HG02885 (cell line): ENCODE results near the gene HMCN2.
"Not testable (repeated sequence)": the region's sequence is repeated elsewhere in the genome, so short reads cannot be mapped to it uniquely, and the experiment has no call there.

Source experiments
- ATAC-seq: cut with Tn5 transposase; IDR thresholded peaks from one replicate; pipeline ENCODE4 v1.9.1; 2021; ENCODE audit warnings: mild to moderate bottlenecking; ENCODE audit not compliant: unreplicated experiment, poor library complexity

Gene HMCN2

DNA sequence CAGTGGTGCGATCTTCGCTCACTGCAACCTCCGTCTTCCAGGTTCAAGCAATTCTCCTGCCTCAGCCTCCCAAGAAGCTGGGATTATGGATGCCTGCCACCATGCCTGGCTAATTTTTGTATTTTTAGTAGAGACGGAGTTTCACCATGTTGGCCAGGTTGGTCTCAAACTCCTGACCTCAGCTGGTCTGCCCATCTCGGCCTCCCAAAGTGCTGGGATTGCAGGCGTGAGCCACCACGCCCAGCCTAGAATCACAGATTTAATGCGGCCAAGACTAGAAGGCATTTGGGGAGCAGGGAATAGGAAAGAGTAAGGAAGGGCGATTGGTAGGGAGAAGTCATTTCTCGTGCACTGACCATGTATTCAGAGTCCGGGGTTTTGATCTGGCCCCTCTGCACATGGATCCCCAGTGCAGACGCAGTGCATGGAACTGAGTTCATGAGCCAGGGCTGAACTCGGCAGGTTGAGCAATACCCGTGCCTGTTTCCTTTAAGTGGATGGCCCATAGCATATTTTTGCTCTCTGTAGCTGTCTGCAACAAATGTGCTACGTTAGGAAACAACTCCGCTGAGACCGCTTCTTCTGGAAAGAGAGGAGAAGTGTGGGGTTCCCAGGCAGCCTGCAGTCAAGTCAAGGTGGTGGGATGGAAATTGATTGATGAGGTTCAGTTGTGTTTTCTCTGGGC is 3.4 kb upstream of the HMCN2 start:
- ATAC-seq: no peak

GRCh38 chr9:130262771-130263170 is 2.8 kb upstream of the HMCN2 start:
- ATAC-seq: no peak

DNA sequence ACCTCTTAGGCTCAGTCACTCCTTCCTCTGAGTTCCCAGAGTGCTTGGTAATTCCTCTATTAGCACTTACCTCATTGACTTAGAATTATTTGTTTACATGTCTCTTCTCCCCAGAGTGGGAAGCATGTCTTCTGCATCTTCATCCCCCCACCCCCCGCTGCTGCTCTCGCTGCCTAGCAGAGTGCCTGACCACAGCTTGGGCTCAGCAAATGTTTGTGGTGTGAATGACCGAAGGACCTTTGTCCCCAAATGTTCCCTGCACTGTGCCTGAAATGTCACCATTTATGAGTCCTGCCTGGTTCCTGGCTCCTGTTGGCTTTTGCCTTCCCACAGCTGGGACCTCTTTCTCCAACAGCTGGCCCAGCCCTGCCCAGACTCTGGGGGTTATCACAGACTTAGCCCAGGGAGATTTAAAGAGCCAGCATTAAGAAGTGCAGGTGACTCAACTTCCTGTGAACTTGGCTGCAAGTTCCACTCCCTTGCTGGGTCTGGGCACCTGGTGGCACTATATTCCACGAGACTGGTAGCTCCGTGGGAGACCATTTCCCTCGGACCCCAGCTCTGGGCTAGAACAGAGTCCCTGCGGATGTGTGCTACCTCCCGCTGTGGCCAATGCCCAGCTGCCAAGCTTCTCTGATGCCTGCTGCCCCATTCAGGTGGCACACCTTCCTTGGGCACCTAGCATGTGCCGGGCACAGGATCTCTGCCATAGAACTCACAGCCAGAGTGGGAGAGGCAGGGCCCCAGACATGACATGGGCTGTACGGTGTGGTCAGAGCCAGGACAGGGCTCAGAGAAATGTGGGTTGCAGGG is 1.8 kb upstream of the HMCN2 start:
- ATAC-seq: no peak

DNA sequence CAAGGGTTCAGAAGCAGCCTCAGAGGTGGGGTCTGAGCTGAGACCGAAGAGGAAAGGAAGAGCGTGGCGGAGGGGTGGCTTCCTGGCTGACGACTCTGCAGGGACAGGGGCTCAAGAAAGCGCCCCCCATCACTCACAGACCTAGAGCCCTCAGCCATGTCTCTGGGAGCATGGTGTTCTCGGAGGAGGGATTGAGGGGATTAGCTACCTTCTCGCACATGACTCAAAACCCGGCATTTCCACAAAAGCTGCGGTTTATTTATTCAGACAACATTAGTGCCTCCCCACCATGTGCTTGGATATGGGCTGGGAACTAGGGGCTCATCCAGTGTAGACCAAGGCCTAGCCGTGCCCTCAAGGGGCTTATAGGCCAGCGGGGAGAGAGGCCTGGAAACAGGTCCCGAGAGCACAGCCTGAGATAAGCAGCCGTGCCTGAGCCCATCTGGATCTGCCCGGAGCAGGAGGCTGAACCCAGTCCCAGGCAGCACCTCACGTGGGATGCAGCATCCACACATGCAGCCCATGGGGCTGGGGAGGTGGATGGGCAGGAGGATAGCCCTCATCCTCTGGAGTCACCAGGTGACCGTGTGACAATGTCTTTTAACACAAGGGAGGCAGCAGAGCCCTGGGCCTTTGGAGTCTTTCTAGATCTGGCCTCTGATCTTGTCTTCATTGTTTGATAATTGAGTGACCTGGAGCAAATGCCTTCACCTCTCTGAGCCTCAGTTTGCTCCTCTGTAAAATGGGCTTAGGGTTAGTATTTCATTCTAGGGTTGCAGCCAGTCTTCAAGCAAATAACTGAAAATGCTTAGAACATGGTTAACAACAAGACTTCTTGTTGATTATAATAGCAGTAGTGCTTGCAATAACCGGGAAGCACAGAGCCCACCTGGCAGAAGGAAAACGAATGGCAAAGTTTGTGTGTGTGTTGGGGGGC is 878 bp upstream of the HMCN2 start:
- ATAC-seq: no peak

GRCh38 chr9:130266236-130267098 is 907 bp downstream of the HMCN2 start:
- ATAC-seq: no peak

DNA sequence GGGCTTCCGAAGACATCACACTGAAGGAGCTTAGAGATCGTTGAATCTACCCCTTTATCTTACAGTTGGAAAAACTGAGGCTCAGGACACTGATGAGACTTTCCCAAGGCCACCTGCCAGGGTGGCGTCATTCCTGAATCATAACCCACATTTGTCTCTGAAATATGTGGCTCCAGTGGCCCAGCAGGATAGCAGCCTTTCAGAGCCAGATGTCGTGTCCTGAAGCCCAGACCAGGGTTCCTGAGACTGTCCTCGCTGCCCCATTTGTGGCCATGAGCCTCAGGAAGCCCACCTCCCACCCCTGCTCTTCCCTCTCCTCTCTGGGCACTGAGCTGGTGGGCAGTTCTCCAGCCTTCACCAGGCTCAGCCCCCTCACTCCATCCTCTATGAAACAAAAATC is 2.4 kb downstream of the HMCN2 start:
- ATAC-seq: no peak

DNA sequence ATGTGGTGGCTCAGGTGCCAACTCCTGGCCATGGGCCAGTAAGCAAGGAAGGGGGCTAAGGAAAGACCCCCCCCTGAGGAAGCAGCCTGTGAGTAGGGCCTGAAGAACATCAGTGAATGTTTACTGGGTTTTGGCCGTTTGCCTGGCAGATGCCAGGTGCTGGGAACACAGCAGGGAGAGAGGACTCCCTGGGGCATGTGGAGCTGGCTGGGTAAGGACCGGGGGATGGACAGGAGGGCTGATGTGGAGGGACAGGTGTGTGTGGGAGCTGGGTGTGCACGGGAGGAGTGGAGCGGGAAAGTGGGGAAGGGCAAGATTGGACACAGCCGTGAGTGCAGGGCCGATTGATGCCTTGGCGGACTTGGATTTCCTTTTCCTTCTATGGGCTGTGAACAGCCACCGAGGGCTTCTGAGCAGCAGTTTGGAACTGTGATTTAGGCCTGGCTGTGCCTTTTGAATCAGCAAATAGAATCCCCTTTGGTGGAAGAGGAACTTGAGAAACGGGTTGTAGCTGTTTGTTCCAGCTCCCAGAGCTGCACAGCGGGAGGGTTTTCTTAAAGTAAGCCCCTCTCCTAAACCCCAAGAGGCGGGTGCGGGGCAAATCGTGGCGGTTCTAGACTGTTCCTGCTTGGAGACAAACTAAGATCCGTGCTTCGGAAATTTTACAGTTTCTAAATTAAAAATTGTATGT is 3.1 kb downstream of the HMCN2 start:
- ATAC-seq: no peak

- no peak for ATAC-seq
Measured at GRCh38 chr9:130271473-130271872, 5.9 kb downstream of the HMCN2 start.

DNA sequence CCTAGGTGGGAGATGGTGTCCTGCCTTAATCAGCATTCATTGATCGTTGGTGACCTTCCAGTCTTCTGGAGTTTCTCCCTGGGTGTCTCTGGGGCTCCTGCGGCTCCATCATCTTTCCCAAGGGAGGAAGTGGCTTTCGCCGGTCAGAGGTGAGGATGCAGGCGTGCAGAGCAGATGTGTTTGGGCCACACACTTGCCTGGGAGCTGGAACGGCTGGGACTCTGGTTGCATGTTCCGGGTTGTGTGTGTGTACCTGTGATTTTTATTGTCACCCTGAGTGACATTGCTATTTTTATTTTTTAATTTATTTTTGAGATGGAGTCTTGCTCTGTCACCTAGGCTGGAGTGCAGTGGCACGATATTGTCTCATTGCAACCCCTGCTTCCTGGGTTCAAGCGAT is 9.6 kb downstream of the HMCN2 start:
- ATAC-seq: no peak

GRCh38 chr9:130276121-130276520 is 10.6 kb downstream of the HMCN2 start:
- ATAC-seq: no peak

GRCh38 chr9:130276955-130277354 is 11.4 kb downstream of the HMCN2 start:
- no peak for ATAC-seq

DNA sequence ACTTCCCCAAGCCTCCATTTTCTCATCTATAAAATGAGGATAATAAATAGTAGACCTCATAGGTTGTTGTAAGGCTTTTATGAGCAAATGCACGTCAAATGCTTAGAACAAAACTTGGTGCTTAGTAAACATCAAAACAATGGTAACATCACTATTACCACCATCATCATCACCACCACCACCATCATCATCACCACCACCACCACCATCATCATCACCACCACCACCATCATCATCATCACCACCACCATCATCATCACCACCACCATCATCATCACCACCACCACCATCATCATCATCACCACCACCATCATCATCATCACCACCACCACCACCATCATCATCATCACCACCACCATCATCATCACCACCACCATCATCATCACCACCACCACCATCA is 12.0 kb downstream of the HMCN2 start:
- not testable (repeated sequence) for ATAC-seq

DNA sequence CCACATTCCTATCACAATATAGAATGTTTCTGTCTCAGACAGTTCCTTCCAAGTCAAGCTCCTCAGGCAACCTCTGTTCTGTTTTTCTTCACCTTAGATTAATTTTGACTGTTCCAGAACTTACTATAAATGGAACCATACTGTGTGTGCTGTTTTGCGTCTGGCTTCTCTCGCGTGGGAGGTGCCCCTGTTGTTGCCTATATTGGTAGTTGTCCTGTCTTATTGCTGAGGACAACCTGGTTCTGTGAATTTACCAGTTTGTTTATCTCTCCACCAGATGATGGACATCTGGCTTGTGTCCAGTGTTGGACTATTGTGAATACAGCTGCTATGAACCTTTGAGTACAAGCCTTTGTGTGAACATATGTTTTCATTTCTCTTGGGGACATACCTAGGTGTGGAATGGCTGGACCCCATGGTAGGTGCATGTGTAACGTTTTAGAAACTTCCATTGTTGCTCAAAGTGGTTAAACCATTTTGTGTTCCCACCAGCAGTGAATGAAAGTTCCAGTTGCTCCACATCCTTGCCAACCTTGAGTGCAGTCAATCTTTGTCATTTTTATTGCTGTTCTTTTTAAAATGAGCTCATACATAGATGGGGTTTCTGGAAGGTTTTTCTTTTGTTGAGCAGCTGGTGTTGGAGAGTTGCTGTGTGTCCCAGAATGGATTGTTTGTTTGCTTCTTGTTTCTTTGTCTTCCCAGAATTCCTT is 18.1 kb downstream of the HMCN2 start:
- ATAC-seq: no peak

GRCh38 chr9:130284249-130284625 is 18.7 kb downstream of the HMCN2 start:
- no peak for ATAC-seq

- ATAC-seq: no peak
Measured at GRCh38 chr9:130284690-130285089, 19.1 kb downstream of the HMCN2 start.

DNA sequence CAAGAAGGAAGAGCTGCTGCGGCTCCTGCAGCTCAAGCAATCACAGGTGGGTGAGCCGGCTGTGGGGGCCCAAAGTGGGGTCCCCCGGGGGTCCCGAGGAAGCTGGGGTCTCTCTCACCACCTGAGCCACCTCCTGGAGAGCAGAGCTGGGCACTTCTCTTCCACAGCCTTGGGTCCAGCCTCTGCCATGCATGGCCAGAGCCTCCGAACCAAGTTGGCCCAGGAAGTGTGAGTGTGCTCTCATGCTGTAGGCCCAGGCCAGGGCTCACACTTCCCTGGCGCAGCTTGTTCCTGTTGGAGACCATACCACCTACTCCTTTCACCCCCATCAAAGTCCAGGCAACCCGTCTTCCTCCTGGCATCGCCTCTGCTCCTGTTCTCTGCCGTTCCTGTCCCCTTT is 19.7 kb downstream of the HMCN2 start:
- no peak for ATAC-seq

- no peak for ATAC-seq
Measured at GRCh38 chr9:130286072-130286770, 20.7 kb downstream of the HMCN2 start.

DNA sequence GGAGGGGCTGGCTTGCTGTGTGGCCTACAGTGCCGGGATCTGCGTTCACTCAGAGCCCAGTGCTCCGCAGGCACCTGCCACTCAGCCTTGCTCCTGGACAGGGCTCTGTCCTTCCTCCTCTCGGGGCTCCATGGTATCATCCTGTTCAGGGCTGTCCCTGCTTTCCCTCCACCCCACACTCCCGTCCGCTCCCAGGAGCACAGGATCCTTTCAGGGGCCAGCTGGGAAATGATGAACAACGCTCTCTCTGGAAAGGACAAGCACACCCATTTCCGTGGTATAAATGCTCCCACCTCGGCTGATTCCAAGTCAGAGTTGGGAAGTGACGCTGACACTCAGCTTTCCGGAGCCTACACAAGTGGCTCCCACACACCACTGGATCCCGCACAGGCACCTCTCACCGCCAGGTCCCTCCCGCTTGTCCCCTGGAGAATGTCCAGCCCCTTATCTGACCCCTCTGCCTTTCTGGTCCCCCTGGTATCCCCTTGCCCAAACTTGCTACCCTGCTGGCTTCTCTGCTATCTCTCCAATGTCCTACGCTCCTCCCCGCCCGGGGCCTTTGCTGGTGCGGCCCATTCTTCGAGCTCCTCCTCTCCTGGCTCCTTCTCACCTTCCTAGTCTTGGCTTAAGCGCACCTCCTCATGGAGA is 21.3 kb downstream of the HMCN2 start:
- ATAC-seq: no peak
